ENCODE data around the gene CTIF.

- TF ChIP-seq, protein P1, sequence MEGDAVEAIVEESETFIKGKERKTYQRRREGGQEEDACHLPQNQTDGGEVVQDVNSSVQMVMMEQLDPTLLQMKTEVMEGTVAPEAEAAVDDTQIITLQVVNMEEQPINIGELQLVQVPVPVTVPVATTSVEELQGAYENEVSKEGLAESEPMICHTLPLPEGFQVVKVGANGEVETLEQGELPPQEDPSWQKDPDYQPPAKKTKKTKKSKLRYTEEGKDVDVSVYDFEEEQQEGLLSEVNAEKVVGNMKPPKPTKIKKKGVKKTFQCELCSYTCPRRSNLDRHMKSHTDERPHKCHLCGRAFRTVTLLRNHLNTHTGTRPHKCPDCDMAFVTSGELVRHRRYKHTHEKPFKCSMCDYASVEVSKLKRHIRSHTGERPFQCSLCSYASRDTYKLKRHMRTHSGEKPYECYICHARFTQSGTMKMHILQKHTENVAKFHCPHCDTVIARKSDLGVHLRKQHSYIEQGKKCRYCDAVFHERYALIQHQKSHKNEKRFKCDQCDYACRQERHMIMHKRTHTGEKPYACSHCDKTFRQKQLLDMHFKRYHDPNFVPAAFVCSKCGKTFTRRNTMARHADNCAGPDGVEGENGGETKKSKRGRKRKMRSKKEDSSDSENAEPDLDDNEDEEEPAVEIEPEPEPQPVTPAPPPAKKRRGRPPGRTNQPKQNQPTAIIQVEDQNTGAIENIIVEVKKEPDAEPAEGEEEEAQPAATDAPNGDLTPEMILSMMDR (IDR thresholded peaks at IDR 0.05; ENCODE audit: low read depth, low read length), result no peak
- TF ChIP-seq EZH2phosphoT487 (IDR thresholded peaks at IDR 0.05; ENCODE audit: low read depth), result no peak
Measured at GRCh38 chr18:48552130-48552529, 13.3 kb downstream of the CTIF start.
